Activated CD8-positive, alpha-beta memory T cell treated with anti-CD3 and anti-CD28 coated beads, Interleukin-2, amount 50 U/mL, for 4 hours (primary cell): ENCODE data around the gene CSMD2.

ENCODE experiments used
- DNase-seq: peaks from one replicate; pipeline ENCODE4 v3.0.0-alpha.2; 2020

Gene CSMD2

GRCh38 chr1:33996281-33996680 lies 168.7 kb downstream of the CSMD2 start:
- no peak for DNase-seq

GRCh38 chr1:33993301-33993700 lies 171.7 kb downstream of the CSMD2 start:
- no peak for DNase-seq

GRCh38 chr1:33990281-33990680 lies 174.7 kb downstream of the CSMD2 start:
- DNase-seq = no peak

GRCh38 chr1:33988161-33988560 lies 176.9 kb downstream of the CSMD2 start:
- DNase-seq = no peak

- DNase-seq = no peak
These were observed 178.5 kb downstream of the CSMD2 start for GRCh38 chr1:33986390-33987095.

- no peak for DNase-seq
These were observed 179.4 kb downstream of the CSMD2 start for GRCh38 chr1:33985656-33986055.

- no peak for DNase-seq
These were observed 180.0 kb downstream of the CSMD2 start for GRCh38 chr1:33984906-33985565.

- DNase-seq = no peak
These were observed 182.6 kb downstream of the CSMD2 start for GRCh38 chr1:33982419-33982818.

- DNase-seq = no peak
These were observed 185.7 kb downstream of the CSMD2 start for GRCh38 chr1:33979341-33979740.

- no peak for DNase-seq
These were observed 189.1 kb downstream of the CSMD2 start for GRCh38 chr1:33975961-33976360.

GRCh38 chr1:33973799-33974545 lies 191.1 kb downstream of the CSMD2 start:
- DNase-seq = no peak

- DNase-seq = no peak
These were observed 192.2 kb downstream of the CSMD2 start for GRCh38 chr1:33972676-33973395.

GRCh38 chr1:33971913-33972312 lies 193.1 kb downstream of the CSMD2 start:
- DNase-seq = no peak

- no peak for DNase-seq
These were observed 193.9 kb downstream of the CSMD2 start for GRCh38 chr1:33971018-33971710.

GRCh38 chr1:33970148-33970825 lies 194.7 kb downstream of the CSMD2 start:
- no peak for DNase-seq

- no peak for DNase-seq
These were observed 198.5 kb downstream of the CSMD2 start for GRCh38 chr1:33966346-33967141.

GRCh38 chr1:33965086-33965485 lies 199.9 kb downstream of the CSMD2 start:
- no peak for DNase-seq

- DNase-seq = no peak
These were observed 203.0 kb downstream of the CSMD2 start for GRCh38 chr1:33962061-33962460.

GRCh38 chr1:33960188-33960895 lies 204.7 kb downstream of the CSMD2 start:
- no peak for DNase-seq

- no peak for DNase-seq
These were observed 207.2 kb downstream of the CSMD2 start for GRCh38 chr1:33957854-33958253.

- no peak for DNase-seq
These were observed 209.9 kb downstream of the CSMD2 start for GRCh38 chr1:33955096-33955495.
